HCT116 (cell line): ENCODE data around the gene LY86. TPM values are rescaled to one million over a fixed set of nuclear protein-coding genes. Genes with fewer than 3 reads are reported as not detected.

Experiments used
- ATAC-seq: fragments of 200-7000 bp; cut with Tn5 transposase; 2 replicates; pipeline ENCODE4 v1.9.1; 2020; ENCODE audit warnings: mild to moderate bottlenecking, moderate library complexity
- BruUV-seq: library from RNA; stranded (reverse); fragments of 400-500 nt; replicated peaks from 2 replicates; lab custom pipeline; 2021; lab: Mats Ljungman, UMichigan
- CTCF ChIA-PET: fragments of 300-600 bp; sonication (Branson Sonifier 250); formaldehyde crosslinking; loops from one replicate; lab custom pipeline; 2021; ENCODE audit warnings: antibody characterized with exemption; lab: Charles Lee
- POLR2A ChIA-PET: fragments of 300-600, 350-600 bp; sonication (Branson Sonifier 250); formaldehyde crosslinking; loops from one replicate; lab custom pipeline; 2021; ENCODE audit warnings: antibody characterized with exemption; lab: Charles Lee
- RAD21 ChIA-PET, 2 experiments: fragments of 300-600 bp; sonication (Branson Sonifier 250); formaldehyde crosslinking; loops; one replicate each; lab custom pipeline; 2023; ENCODE audit warnings: low total read pairs in 2 of 2; ENCODE audit not compliant: uncharacterized antibody in 2 of 2, unreplicated experiment in 2 of 2, low non-redundant PET in 1 of 2; lab: Charles Lee
- DNase-seq: peaks from one replicate; pipeline ENCODE4 v3.0.0-alpha.2; 2010; ENCODE audit warnings: low read depth, low spot score
- H2AFZ ChIP-seq: fragments of 200-600 bp; shearing (Covaris generic), sonication (generic); 2 replicates; pipeline ENCODE4 v1.6.1; 2017; ENCODE audit warnings: low read depth, mixed run types, mixed read lengths, antibody characterized with exemption, low read length; ENCODE audit not compliant: poor library complexity, severe bottlenecking
- H3K27ac ChIP-seq: 2 replicates; pipeline ENCODE4 v1.5.1; 2012; ENCODE audit warnings: low read depth, low read length
- H3K27me3 ChIP-seq: fragments of 200-600 bp; sonication (generic); 2 replicates; pipeline ENCODE4 v1.6.1; 2016; ENCODE audit warnings: mixed run types, low read length, mixed read lengths; ENCODE audit not compliant: insufficient read depth
- H3K36me3 ChIP-seq, 2 experiments: fragments of 200-500 bp in 1 of 2; fragments of 200-600 bp in 1 of 2; sonication (Bioruptor generic) in 1 of 2; sonication (generic) in 1 of 2; 2 replicates each; pipeline versions ENCODE4 v1.5.1 to v1.6.1; 2014 to 2016; ENCODE audit warnings: low read length in 2 of 2, inconsistent platforms in 1 of 2, mixed read lengths in 1 of 2, mixed run types in 1 of 2; ENCODE audit not compliant: insufficient read depth in 2 of 2, control insufficient read depth in 1 of 2
- H3K4me1 ChIP-seq, 2 experiments: fragments of 200-600 bp in 1 of 2; sonication (generic) in 1 of 2; 2 replicates each; pipeline versions ENCODE4 v1.5.1 to v1.6.1; 2012 to 2017; ENCODE audit warnings: low read length in 2 of 2, inconsistent platforms in 1 of 2, mild to moderate bottlenecking in 1 of 2, mixed read lengths in 1 of 2, mixed run types in 1 of 2, moderate library complexity in 1 of 2; ENCODE audit not compliant: insufficient read depth in 2 of 2, control insufficient read depth in 1 of 2
- H3K4me2 ChIP-seq: fragments of 200-600 bp; sonication (generic); 2 replicates; pipeline ENCODE4 v1.6.1; 2017; ENCODE audit warnings: mixed run types, low read length, mixed read lengths
- H3K4me3 ChIP-seq, 2 experiments: fragments of 200-600 bp in 1 of 2; sonication (generic) in 1 of 2; replicated peaks in 1 of 2; 2 replicates each; pipeline ENCODE4 v1.5.1; 2011 to 2016; ENCODE audit warnings: low read length in 2 of 2, control low read depth in 1 of 2, low read depth in 1 of 2, mild to moderate bottlenecking in 1 of 2, mixed read lengths in 1 of 2, mixed run types in 1 of 2
- H3K79me2 ChIP-seq: fragments of 200-600 bp; sonication (generic); 2 replicates; pipeline ENCODE4 v1.6.1; 2017; ENCODE audit warnings: mild to moderate bottlenecking, mixed run types, low read length, moderate library complexity, mixed read lengths; ENCODE audit not compliant: insufficient read depth
- H3K9ac ChIP-seq: fragments of 200-600 bp; sonication (generic); 2 replicates; pipeline ENCODE4 v1.6.1; 2016; ENCODE audit warnings: low read length, mixed read lengths
- H3K9me2 ChIP-seq: fragments of 200-600 bp; sonication (generic), shearing (Covaris generic); 2 replicates; pipeline ENCODE4 v1.6.1; 2017; ENCODE audit warnings: mixed run types, mild to moderate bottlenecking, moderate library complexity; ENCODE audit not compliant: insufficient read depth
- H3K9me3 ChIP-seq, 2 experiments: fragments of 200-500 bp in 1 of 2; fragments of 200-600 bp in 1 of 2; sonication (Bioruptor generic) in 1 of 2; sonication (generic) in 1 of 2; 2 replicates each; pipeline ENCODE4 v1.6.1; 2014 to 2017; ENCODE audit warnings: low read length in 2 of 2, mixed read lengths in 2 of 2, inconsistent platforms in 1 of 2, low read depth in 1 of 2, mild to moderate bottlenecking in 1 of 2, mixed run types in 1 of 2, moderate library complexity in 1 of 2; ENCODE audit not compliant: control insufficient read depth in 1 of 2, insufficient read depth in 1 of 2
- H4K20me1 ChIP-seq: fragments of 200-600 bp; sonication (generic), shearing (Covaris generic); 2 replicates; pipeline ENCODE4 v1.6.1; 2017; ENCODE audit warnings: mixed run types, mild to moderate bottlenecking, moderate library complexity; ENCODE audit not compliant: insufficient read depth
- EGR1 ChIP-seq: IDR thresholded peaks from 2 replicates; pipeline ENCODE4 v1.6.1; 2012; ENCODE audit warnings: low read depth
- ELF1 ChIP-seq: IDR thresholded peaks from 2 replicates; pipeline ENCODE4 v1.6.1; 2012; ENCODE audit warnings: low read depth, borderline replicate concordance
- FOSL1 ChIP-seq: IDR thresholded peaks from 2 replicates; pipeline ENCODE4 v1.6.1; 2012; ENCODE audit warnings: low read depth
- JUND ChIP-seq: IDR thresholded peaks from 2 replicates; pipeline ENCODE4 v1.6.1; 2012
- MAX ChIP-seq: IDR thresholded peaks from 2 replicates; pipeline ENCODE4 v1.6.1; 2012
- POLR2A ChIP-seq: IDR thresholded peaks from 2 replicates; pipeline ENCODE4 v1.7.0; 2011; ENCODE audit warnings: borderline replicate concordance; ENCODE audit not compliant: insufficient read depth, insufficient read length; ENCODE audit errors: extremely low read depth
- RAD21 ChIP-seq: IDR thresholded peaks from 2 replicates; pipeline ENCODE4 v1.6.1; 2012; ENCODE audit warnings: low read depth, mild to moderate bottlenecking
- SP1 ChIP-seq: IDR thresholded peaks from 2 replicates; pipeline ENCODE4 v1.6.1; 2012; ENCODE audit warnings: low read depth
- SRF ChIP-seq: IDR thresholded peaks from 2 replicates; pipeline ENCODE4 v1.6.1; 2012; ENCODE audit warnings: low read depth
- TCF7L2 ChIP-seq: IDR thresholded peaks from 2 replicates; pipeline ENCODE4 v1.7.0; 2011; ENCODE audit warnings: borderline replicate concordance, inconsistent platforms; ENCODE audit not compliant: insufficient read depth, insufficient read length; ENCODE audit errors: extremely low read depth
- ZFX ChIP-seq: fragments of 450-650 bp; IDR thresholded peaks from 2 replicates; pipeline ENCODE4 v1.6.1; 2017
- ZNF274 ChIP-seq: fragments of 200-500 bp; sonication (Bioruptor generic); IDR thresholded peaks from 2 replicates; pipeline ENCODE4 v1.6.1; 2014; ENCODE audit warnings: mild to moderate bottlenecking, low read depth, low read length, inconsistent platforms
- intact Hi-C: fragments of 100-400 bp; cut with micrococcal nuclease; formaldehyde crosslinking; loops from 2 replicates; pipeline ENCODE4 v1.10.0; 2022
- total RNA-seq: library from RNA; stranded (reverse); gene quantifications from one replicate; pipeline ENCODE4 v1.2.1, GENCODE V29; 2021; ENCODE audit not compliant: unreplicated experiment
- TF ChIP-seq, protein P1 (sequence below), 3 experiments: fragments of 200-600 bp in 1 of 3; sonication (generic) in 1 of 3; IDR thresholded peaks in 2 of 3; conservative IDR thresholded peaks in 1 of 3; 2 replicates each; pipeline ENCODE4 v1.5.1; 2012 to 2017; ENCODE audit warnings: low read depth in 2 of 3, low read length in 2 of 3, antibody characterized with exemption in 1 of 3, borderline replicate concordance in 1 of 3, control low read depth in 1 of 3, mild to moderate bottlenecking in 1 of 3, mixed read lengths in 1 of 3, mixed run types in 1 of 3, moderate library complexity in 1 of 3; ENCODE audit not compliant: insufficient read depth in 1 of 3
- TF ChIP-seq, protein P2 (sequence below): IDR thresholded peaks from 2 replicates; pipeline ENCODE4 v1.6.1; 2012
- TF ChIP-seq, protein P3 (sequence below): IDR thresholded peaks from 2 replicates; pipeline ENCODE4 v1.6.1; 2012; ENCODE audit warnings: low read depth
- TF ChIP-seq, protein P4 (sequence below): IDR thresholded peaks from 2 replicates; pipeline ENCODE4 v1.6.1; 2011; ENCODE audit warnings: mild to moderate bottlenecking, low read length, moderate library complexity; ENCODE audit not compliant: insufficient replicate concordance; ENCODE audit errors: extremely low read depth

LY86 gene
- total RNA-seq, 1 experiment from 2014 or later = not detected

DNA sequence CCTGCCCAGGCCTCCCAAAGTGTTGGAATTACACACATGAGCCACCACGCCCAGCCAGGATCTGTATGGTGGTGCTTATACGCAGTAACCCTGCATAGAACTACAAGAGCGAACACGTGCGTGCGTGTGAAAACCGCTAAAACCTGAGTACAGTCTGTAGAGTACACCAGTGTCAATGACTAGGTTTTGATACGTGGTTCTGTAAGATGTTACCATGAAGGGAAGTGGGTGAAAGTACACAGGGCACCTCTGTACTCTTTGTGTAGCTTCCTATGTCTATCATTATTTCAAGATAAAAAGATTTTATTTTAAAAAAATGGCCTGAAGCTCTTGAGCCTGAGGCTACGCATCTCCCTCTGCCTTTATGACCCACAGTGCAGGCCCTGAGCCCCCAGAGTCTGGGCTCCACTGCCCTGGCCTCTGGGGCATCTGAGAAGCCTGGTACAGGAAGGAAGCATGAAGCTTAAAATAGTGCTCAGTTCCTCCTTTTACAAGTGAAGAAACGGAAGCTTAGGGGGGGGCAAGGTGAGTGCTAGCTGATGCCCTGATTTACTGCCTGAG, 21.6 kb downstream of the LY86 start:
- no peaks in the 10 kb centered on the region for H3K4me1 ChIP-seq
- POLR2A ChIA-PET = no interaction called here
- no peak for DNase-seq
- H3K27ac ChIP-seq = no peak overlapping the region
- no peak overlapping the region for H3K4me2 ChIP-seq
- CTCF ChIA-PET = no interaction called here
- H3K9me3 ChIP-seq = no peaks in the 10 kb centered on the region
- no peaks in the 10 kb centered on the region for H3K27me3 ChIP-seq
- no peaks in the 10 kb centered on the region for H3K9me2 ChIP-seq
- no peak for ATAC-seq
- BruUV-seq = no TSS peak
- intact Hi-C loops = no loop called here
- no peaks in the 10 kb centered on the region for H3K36me3 ChIP-seq
- RAD21 ChIA-PET = no interaction called here
- no peak overlapping the region for H2AFZ ChIP-seq
- H3K79me2 ChIP-seq = no peaks in the 10 kb centered on the region
- H3K4me3 ChIP-seq = no peak overlapping the region
- H4K20me1 ChIP-seq = no peaks in the 10 kb centered on the region
- H3K9ac ChIP-seq = no peak overlapping the region
- TF ChIP-seq JUND = no peak
- no peak for TF ChIP-seq ELF1
- no peak for TF ChIP-seq MAX
- no peak for TF ChIP-seq FOSL1
- TF ChIP-seq, protein P1, sequence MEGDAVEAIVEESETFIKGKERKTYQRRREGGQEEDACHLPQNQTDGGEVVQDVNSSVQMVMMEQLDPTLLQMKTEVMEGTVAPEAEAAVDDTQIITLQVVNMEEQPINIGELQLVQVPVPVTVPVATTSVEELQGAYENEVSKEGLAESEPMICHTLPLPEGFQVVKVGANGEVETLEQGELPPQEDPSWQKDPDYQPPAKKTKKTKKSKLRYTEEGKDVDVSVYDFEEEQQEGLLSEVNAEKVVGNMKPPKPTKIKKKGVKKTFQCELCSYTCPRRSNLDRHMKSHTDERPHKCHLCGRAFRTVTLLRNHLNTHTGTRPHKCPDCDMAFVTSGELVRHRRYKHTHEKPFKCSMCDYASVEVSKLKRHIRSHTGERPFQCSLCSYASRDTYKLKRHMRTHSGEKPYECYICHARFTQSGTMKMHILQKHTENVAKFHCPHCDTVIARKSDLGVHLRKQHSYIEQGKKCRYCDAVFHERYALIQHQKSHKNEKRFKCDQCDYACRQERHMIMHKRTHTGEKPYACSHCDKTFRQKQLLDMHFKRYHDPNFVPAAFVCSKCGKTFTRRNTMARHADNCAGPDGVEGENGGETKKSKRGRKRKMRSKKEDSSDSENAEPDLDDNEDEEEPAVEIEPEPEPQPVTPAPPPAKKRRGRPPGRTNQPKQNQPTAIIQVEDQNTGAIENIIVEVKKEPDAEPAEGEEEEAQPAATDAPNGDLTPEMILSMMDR (IDR thresholded peaks at IDR 0.05 in 2 of 3, conservative IDR thresholded peaks at IDR 0.05 in 1 of 3; ENCODE audit: borderline replicate concordance in 1 of 3, insufficient read depth in 1 of 3, low read depth in 2 of 3, low read length in 2 of 3) = no peak
- TF ChIP-seq TCF7L2 = no peak
- TF ChIP-seq, protein P2, sequence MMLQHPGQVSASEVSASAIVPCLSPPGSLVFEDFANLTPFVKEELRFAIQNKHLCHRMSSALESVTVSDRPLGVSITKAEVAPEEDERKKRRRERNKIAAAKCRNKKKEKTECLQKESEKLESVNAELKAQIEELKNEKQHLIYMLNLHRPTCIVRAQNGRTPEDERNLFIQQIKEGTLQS = no peak
- TF ChIP-seq EGR1 = no peak
- no peak for TF ChIP-seq ZFX
- no peak for TF ChIP-seq ZNF274
- TF ChIP-seq SP1 = no peak
- TF ChIP-seq RAD21 = no peak
- TF ChIP-seq, protein P3, sequence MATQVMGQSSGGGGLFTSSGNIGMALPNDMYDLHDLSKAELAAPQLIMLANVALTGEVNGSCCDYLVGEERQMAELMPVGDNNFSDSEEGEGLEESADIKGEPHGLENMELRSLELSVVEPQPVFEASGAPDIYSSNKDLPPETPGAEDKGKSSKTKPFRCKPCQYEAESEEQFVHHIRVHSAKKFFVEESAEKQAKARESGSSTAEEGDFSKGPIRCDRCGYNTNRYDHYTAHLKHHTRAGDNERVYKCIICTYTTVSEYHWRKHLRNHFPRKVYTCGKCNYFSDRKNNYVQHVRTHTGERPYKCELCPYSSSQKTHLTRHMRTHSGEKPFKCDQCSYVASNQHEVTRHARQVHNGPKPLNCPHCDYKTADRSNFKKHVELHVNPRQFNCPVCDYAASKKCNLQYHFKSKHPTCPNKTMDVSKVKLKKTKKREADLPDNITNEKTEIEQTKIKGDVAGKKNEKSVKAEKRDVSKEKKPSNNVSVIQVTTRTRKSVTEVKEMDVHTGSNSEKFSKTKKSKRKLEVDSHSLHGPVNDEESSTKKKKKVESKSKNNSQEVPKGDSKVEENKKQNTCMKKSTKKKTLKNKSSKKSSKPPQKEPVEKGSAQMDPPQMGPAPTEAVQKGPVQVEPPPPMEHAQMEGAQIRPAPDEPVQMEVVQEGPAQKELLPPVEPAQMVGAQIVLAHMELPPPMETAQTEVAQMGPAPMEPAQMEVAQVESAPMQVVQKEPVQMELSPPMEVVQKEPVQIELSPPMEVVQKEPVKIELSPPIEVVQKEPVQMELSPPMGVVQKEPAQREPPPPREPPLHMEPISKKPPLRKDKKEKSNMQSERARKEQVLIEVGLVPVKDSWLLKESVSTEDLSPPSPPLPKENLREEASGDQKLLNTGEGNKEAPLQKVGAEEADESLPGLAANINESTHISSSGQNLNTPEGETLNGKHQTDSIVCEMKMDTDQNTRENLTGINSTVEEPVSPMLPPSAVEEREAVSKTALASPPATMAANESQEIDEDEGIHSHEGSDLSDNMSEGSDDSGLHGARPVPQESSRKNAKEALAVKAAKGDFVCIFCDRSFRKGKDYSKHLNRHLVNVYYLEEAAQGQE = no peak
- no peak for TF ChIP-seq SRF
- TF ChIP-seq POLR2A = no peak
- TF ChIP-seq, protein P4, sequence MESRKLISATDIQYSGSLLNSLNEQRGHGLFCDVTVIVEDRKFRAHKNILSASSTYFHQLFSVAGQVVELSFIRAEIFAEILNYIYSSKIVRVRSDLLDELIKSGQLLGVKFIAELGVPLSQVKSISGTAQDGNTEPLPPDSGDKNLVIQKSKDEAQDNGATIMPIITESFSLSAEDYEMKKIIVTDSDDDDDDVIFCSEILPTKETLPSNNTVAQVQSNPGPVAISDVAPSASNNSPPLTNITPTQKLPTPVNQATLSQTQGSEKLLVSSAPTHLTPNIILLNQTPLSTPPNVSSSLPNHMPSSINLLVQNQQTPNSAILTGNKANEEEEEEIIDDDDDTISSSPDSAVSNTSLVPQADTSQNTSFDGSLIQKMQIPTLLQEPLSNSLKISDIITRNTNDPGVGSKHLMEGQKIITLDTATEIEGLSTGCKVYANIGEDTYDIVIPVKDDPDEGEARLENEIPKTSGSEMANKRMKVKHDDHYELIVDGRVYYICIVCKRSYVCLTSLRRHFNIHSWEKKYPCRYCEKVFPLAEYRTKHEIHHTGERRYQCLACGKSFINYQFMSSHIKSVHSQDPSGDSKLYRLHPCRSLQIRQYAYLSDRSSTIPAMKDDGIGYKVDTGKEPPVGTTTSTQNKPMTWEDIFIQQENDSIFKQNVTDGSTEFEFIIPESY = no peak
